NCI-H1417 treated with DMSO at 0.1 percent for 48 hours (cell line): Measurements from ENCODE around the gene LRCH1.
A peak's percentile ranks its signal among the peaks of the same experiment; 100 is the strongest.

Source experiments
- DNase-seq: peaks from one replicate; lab custom pipeline; 2025; lab: John Stamatoyannopoulos, UW

LRCH1 gene

DNA sequence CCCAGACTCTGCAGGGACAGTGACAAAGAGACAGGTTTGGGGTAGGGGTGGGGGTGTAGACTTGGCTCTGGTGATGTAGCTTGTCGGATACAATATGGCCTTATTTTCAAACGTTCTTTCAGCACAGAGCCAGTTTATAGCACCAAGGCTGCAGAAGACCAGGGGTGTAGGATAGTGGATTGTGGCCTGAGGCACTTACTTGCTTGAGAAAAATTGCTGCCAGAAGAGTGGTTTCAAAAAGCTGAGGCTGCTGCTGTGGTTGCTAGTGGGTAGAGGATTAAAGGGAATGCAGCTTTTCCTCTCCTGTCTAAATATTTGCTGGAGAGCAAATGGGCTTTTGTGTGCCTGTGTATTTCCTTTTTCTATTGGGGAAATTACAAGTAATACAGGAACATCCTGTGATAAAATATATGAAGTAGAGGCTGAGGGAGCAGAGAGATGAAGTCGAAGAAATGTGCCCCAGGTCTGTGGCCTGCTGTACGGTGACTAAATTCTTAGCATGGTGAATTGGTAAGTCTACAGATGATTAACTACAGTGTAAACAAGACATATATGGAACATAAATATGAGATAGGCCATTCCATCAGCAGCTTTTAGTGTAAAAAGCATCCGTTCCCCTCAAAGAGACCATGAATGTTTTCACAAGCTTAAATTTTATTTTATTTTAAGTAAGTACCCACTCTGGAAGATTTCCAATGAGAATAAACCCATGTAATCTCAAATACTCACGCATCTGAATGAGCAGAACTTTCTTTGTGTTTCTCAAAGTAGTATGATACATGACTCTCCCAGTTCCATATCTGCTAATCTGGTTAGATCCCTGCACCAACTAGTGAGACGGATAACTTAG lies 112.9 kb downstream of the LRCH1 start:
- no peak for DNase-seq

DNA sequence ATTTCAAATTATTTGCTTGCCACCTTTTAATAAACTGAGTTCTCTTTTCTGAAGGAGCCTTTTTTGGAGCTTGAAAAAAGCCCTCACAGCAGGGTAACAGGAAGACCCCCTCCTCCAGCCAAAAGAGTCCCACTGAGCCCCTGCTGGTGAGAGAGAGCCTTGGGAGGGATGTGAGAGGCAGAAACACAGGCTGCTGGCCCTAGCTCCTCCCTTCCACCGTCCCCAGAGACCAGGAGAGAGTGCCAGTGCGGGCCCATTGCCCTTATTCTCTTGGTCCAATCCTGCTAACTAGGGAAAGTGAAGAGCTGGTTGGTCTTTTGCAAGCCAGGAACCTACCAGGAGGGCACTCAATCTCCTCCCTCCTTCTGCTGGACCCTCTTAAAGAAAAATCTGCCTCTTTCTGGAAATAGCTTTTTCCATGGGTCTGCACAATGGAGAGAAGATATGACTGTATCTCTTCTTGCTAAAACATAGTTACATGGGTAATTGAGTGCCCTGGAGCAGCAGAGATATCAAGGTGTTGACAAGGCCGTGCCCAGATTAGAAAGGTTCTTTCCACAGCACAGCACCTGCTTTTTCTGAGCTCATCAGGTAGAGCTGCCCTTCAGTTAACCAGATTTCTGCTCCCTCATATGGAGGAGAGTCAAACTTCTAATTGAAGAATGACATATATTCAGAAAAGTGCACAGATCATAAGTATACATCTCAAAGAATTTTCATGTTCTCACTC lies 113.9 kb downstream of the LRCH1 start:
- no peak for DNase-seq

DNA sequence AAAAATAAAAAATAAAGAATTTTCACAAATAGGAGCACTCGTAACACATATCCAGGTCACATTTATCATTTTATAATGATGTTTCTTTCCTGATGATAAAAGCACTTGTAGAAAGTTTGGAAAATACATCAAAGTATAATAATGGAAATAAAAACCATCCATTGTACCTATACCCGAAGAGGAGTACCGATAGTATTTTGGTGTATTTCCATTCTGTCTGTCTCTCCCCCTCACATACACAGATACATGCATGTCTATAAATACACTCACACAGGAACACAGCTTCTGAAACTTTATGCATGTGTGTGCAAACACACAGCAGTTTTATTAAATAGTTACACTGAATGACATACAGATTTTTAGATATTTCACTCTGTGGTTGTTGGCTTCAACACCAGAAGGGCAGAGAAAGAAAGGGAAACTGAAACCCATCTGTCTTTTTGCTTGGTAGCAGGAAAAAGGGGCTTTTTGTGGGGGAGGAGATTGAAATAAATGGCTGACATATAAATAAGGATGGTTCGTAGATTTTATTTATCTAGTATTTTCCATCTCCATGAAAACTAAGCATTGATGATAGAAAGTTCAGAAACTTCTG lies 114.8 kb downstream of the LRCH1 start:
- no peak for DNase-seq

DNA sequence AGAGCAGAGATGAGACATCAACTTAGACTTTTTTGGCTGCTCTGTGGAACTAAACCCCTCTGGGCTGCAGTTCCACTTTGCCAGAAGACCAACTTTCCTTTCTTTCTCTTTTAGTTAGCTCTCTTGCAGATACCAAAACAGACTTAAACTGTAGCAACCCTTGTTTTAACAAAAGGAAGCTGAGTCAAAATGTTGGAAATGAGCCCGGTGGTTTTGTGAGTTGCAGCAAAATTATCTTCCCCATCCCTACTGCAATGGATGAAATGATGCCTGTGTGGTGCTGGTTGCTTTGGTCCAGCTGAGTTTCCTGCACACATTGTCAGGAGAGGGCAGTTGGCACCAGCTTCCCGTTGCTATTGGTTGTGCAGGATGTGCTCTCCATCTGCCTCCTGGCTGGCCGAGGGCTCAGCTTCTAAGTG lies 115.3 kb downstream of the LRCH1 start:
- DNase-seq, result no peak

DNA sequence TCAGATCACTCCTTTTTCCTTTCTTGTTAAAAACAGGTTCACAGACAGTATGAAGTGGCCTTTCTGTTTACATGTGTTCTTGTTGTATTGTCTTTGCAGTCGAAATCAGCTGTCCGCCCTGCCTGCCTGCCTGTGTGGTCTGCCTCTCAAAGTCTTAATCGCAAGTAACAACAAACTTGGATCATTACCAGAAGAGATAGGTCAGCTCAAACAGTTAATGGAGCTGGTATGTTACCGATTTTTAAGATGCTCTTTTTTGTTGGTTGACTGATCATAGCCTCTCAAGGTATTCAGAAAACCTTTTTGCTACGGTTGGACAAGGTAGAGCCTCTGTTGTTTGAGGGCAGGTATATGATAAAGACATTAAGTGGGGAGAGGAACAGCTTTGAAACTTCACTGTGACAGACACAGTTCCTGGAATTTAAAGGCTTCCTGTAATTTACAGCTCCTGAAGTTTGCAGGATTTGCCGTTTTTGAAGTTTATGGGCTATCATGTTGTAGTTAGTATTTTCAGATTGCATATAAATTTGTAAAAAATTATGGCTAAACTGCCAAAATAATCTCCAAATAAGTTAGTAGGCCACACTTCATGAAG lies 116.1 kb downstream of the LRCH1 start:
- DNase-seq, result no peak

DNA sequence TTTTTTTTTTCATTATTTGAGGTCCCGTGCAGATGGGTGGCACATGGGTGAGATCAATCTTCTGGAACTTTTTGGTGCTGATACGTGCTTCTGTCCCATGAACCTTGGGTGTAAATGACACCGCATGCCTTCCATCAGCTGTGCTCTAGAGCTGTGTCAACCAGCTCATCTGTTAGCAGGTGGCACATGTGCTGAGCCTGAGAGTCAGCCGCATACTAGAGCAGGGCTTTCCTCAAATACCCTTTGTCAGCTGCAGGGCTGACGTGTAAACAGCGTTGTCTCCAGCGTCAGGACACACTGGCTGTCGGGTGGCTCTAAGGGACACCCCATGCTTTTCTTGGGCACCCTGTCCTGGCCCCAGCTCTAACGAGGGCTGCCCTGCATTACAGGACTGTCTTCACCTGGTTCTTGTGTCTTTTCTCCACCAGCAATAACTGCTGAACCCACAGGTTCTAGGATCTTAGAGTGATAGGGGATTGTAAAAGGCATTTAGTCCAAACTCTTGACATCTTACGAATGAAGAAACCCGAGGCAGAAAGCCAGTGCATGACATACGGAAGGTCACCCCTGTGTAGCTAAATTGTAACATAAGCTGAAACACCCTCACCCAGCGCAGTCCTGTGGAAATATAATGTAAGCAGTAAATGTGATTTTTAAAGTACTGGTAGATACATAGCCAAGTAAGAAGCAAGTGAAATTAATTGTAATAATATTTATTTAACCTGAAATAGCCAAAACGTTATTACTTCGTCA lies 119.5 kb downstream of the LRCH1 start:
- DNase-seq, result no peak

DNA sequence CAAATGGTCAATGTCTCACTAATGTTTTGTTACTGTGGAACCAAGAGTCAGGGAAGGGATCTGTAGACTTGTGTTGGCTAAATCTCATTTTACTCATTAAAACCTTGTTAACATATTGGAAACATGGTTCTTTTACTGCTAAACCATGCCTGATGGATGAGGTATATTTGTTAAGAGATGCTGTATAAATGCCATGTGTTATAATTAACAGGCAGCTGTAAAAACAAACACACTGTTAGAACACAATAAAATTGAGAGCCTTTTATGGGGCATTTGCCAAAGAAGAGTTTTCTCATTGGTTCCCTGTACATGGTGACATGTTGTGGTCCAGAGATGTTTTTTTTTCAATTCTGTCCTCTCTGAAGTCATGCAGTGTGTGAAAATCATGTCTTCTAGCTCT lies 122.0 kb downstream of the LRCH1 start:
- DNase-seq, result peak; percentile 52

DNA sequence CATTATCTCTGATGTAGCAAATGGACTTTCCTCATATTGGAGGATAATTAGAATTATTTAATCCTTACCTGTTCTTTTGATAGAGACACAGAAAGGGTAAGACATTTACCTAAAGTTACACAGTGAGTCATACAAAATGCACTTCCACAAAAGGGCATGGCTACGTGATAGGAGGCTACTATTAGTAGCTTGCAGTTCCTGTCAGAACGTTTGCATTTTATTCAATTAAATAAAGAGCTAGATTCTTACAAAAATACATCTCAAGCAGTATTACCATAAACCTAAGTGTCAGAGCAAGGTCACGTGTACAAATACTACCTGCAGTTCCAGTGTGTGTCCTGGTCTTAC lies 123.4 kb downstream of the LRCH1 start:
- DNase-seq, result no peak

DNA sequence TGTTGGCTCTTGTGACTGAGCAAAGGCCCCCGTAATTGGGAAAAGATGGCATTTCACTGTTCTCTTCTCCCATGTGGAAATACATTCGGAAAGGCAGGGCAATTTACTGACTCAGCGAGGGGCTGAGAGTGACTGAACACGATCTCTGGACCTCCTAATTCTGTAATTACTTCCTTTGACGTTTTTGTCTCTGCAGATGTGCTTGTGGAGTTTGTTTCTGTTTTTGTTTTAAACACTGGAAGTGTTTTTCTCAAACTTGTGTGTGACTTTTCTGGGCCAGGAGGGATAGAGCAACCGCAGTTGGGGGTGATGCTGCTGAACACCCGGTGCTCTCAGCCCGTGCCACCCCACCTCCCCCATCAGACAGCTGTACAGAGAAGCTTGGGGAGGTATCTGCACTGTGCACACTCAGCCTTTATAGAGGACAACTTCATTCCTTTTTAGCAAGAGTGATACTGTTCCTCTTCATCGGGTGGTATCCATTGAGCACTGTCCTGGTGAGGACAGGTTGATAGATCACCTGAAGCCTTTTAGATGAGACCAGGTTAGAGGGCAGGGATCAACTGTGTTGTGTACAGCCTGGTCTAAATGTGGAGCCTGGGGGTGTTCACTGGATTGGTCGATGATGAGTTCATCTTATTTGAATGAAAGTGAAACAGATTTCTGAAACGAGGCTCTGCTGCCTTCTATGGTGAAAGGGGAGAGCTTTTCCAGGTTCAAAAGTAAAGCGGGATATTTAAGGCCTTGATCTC lies 126.6 kb downstream of the LRCH1 start:
- no peak for DNase-seq

DNA sequence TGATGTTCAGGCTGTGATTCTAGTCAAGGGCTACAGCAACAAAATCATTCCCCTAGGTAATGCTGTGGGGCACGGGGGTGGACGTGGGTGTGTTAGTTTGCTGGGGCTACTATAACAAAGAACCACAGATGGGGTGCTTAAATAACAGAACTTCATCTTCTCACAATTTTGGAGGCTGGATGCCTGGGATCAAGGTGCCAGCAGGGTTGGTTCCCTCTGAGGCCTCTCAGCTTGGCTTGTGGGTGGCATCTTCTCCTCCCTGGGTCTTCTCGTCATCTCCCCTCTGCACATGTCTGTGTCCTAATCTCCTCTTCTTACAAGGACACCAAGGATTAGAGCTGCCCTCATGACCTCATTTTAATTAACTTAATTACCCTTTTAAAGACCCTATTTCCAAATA lies 129.0 kb downstream of the LRCH1 start:
- no peak for DNase-seq

DNA sequence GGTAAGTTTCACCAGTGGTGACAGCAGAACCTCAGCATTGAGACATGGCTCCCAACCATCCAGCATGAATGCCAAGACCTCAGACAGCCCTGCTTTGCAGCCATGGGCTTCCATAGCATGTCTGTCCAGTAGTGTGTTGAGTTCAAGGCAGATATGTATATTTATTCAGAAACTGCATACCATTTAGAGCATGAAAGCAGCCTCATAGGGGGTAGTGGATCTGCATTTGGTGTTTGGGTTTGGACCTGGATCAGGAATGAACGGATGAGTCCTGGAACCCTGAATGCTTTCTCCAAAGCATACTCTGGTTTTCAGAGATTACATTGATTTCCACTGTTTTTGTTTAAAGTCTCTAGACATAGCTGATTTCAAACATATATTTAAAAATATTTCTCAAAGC lies 129.7 kb downstream of the LRCH1 start:
- no peak for DNase-seq

DNA sequence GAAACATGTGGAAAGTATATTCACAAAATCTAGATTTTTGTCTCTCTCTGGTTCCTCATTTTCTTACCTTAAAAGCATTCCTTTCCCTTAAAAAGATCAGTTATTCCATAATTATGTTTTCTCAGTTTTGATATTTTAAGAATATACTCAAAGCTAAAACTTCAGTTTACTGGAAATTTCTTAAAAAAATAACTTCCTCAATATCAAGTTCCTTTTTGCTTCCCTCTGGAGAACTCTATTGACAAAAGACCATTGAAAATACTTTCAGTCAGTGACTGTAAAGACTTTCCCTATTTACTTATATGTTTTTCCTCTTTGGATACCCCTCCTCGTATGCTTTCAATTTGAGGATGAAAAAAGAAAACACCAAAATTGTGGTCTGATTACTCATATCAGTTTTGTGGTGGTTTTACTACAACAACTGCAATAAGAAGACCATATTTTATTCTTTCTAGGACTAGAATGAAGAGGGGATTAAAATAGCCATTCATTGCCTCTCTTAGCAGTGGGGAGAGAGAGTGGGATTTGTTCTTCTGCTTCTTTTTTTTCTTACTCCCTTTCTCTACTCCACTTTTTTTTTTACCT lies 130.8 kb downstream of the LRCH1 start:
- DNase-seq, result no peak

DNA sequence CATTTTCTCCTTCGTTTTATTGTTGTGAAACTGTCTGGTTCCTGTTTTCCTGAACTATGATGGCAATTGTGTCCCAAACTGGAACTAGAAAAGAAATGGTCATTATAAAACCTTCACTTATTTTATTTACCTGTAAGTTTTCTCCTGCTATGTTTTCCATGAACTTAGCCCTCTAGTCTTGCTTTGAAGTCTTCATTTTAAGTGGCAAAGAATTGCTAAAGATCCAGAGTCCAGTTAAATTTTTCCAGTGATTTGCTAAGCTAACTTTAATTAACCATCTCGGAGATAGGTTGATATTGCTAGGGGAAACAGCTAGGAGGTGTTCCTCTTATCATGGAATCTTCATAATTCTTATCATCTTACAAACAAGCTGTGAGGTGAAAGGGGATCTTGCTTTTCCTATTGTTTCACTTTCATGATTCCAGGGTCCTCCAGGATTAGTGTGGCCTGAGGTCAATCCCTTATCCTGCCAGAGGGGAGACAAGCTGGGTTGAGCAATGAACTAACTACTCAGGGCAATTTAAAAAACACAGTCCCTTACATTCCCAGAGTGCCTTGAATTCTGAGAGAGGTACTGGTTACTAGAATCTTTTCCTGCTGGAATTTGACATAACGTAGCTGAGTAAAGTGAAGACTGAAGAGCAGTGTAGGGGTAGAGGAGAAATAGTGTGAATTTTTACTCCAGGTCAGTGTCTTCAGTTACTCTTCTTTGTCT lies 131.5 kb downstream of the LRCH1 start:
- no peak for DNase-seq

DNA sequence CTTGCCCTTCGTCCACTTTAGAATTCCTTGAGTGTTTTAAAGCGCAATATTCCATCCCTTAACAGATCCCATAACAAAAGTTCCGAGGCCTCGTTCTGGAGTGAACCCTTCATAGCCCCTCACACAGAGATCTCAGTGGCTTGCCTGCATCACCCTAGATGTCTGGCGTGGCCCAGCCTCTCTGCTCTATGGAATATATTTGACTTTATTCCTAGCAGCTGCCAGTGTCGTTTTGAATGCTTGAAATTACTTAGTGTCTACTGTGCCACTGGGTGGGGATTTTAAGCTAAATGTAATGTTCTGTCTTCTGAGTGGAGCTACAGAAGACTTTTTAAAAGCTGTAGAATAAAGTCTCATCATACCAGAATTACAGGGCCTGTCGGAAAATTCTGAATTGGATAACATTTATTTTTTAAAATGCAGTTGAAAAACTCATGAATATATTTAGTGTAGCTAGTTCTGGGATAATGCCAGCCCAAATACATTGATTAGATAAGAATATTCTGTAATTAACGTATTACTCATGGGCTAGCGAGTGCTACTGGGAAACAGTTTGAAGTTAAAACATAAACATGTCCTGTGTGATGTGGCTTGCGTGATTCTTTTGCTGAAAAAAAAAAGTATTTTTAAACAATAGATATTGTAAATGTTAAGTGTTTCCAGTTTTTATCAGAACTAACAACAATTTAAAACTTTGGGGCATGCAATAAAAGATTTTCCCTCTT lies 132.2 kb downstream of the LRCH1 start:
- no peak for DNase-seq

DNA sequence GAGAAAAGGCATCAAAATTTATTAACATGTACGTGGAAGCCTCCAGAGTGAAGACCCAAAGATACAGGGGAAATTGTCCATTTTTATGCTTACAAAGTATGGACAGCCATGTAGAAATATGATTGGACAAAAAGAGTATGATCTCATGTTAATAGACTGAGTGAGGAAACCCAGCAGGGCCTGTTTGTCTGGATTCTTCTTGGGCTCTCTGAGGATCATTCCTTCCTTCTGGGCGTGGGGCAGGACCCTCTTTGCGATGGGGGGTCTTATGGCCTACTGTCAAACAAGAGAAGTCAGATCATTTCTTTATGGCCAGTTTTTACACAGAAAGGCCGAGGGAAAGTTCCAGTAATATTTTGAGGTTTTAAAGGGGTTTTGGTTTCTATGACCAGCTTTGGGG lies 133.2 kb downstream of the LRCH1 start:
- DNase-seq, result no peak

DNA sequence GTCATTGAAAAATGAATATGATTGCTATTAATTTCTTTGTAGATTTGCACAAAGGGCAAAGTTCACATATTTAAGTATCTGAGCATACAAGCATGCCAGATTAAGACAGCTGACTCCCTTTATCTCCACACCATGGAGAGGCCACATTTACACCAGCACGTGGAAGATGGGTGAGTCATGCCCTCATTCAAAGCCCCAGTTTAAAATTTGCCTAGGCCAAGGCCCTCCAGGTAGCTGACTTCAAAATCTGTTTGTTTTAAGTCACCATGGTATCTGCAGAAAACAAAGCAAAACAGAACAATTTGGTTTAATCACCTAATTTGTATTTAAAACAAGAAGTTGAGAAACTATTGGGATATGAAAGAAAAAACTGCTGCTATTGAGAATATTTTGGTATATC lies 134.8 kb downstream of the LRCH1 start:
- DNase-seq, result no peak

DNA sequence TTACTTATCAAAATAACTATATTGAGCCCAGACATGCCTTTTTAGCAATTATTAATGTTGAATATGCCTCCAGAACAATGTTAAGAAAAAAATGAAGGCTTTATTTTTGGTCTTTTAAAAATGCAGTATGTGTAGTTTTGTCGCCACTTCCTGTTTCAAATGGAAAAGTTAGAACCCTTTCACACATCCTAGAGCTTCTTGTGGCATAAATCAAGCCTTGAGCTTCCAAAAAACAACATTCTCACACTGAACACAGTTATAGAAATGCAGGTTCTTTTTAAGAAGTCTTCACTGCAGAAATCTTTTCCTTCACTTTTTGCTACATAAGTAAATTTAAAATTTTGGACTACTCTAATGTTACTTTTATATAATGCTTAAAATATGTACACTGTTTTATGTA lies 135.3 kb downstream of the LRCH1 start:
- no peak for DNase-seq

DNA sequence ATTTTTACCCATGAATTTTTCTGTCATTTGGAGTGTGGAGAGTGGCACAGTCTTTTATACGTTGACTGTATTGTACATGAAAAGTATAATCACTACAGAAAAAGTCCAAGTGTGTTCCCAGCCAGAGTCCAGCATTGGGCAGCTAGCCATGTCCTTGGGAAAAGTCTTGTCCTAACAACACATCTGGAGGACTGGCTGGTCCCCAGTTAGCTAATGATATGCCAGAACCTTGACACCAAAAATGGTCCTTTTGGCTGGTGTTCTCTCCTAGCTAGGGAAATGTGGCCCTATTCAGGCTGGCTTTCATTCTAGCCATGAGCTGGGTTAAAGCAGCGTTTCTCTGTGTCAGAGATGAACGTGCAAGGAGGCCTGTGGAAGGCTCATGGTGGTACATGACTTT lies 145.0 kb downstream of the LRCH1 start:
- no peak for DNase-seq

DNA sequence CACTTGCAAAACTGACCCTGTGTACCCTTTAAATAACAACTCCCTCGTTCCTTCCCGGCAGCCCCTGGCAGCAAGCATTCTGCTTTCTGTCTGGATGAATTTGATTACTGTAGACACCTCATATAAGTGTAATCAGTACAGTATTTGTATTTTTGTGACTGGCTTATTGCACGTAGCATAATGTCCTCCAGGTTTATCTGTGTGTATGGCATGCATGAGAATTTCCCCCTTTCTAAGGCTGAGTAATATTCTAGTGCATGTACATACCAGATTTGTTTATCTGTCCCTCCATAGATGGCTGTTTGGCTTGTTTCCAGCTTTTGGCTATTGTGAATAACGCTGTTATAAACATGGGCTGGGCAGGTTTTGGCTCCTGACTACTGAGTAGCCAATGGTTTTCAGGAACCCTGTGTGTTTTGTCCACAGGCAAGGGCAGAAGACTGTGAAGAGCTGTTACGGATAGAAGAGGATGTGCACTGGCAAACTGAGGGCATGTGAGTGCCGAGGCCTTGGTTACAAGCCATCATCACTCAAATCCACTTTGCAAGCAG lies 146.0 kb downstream of the LRCH1 start:
- DNase-seq, result no peak
